Panc1 (cell line): ENCODE data around the gene OR6C1.

Experiments
- POLR2AphosphoS5 ChIP-seq: IDR thresholded peaks from 2 replicates; pipeline ENCODE4 v1.6.1; 2012; ENCODE audit warnings: mild to moderate bottlenecking, low read depth, low read length, moderate library complexity
- TCF7L2 ChIP-seq: IDR thresholded peaks from 2 replicates; pipeline ENCODE4 v1.6.1; 2011; ENCODE audit warnings: mild to moderate bottlenecking, low read depth, low read length, inconsistent platforms
- TF ChIP-seq, protein P1 (sequence below): fragments of 450-650 bp; IDR thresholded peaks from 2 replicates; pipeline ENCODE4 v1.5.1; 2017; ENCODE audit warnings: mild to moderate bottlenecking
- TF ChIP-seq, protein P2 (sequence below), 2 experiments: IDR thresholded peaks; 2 replicates each; pipeline ENCODE4 v1.6.1; 2011 to 2012; ENCODE audit warnings: low read depth in 2 of 2, control low read depth in 1 of 2, low read length in 1 of 2, mild to moderate bottlenecking in 1 of 2, moderate library complexity in 1 of 2; ENCODE audit not compliant: insufficient read depth in 1 of 2

DNA sequence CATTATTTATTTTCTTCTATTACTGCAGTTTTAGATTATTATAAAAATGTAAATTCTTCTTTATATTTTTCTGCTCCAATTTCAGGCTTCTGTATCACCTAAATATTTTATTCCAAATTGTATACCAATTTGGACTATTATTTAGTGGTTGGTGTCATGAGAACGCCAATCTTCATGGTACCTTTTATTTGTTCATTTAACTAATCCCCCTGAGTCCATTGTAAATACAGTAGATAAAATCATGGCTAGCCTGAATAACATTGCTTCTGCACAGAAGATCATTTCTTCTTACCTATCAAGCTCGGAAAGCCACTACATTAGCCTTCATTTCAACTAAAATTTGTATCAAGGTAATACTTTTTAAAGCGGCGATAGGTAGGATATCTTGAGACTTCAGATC lies 48.5 kb downstream of the OR6C1 start, which contains the start of gene OR6C75:
- TF ChIP-seq, protein P1, sequence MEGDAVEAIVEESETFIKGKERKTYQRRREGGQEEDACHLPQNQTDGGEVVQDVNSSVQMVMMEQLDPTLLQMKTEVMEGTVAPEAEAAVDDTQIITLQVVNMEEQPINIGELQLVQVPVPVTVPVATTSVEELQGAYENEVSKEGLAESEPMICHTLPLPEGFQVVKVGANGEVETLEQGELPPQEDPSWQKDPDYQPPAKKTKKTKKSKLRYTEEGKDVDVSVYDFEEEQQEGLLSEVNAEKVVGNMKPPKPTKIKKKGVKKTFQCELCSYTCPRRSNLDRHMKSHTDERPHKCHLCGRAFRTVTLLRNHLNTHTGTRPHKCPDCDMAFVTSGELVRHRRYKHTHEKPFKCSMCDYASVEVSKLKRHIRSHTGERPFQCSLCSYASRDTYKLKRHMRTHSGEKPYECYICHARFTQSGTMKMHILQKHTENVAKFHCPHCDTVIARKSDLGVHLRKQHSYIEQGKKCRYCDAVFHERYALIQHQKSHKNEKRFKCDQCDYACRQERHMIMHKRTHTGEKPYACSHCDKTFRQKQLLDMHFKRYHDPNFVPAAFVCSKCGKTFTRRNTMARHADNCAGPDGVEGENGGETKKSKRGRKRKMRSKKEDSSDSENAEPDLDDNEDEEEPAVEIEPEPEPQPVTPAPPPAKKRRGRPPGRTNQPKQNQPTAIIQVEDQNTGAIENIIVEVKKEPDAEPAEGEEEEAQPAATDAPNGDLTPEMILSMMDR = no peak
- no peak for TF ChIP-seq POLR2AphosphoS5
- TF ChIP-seq, protein P2, sequence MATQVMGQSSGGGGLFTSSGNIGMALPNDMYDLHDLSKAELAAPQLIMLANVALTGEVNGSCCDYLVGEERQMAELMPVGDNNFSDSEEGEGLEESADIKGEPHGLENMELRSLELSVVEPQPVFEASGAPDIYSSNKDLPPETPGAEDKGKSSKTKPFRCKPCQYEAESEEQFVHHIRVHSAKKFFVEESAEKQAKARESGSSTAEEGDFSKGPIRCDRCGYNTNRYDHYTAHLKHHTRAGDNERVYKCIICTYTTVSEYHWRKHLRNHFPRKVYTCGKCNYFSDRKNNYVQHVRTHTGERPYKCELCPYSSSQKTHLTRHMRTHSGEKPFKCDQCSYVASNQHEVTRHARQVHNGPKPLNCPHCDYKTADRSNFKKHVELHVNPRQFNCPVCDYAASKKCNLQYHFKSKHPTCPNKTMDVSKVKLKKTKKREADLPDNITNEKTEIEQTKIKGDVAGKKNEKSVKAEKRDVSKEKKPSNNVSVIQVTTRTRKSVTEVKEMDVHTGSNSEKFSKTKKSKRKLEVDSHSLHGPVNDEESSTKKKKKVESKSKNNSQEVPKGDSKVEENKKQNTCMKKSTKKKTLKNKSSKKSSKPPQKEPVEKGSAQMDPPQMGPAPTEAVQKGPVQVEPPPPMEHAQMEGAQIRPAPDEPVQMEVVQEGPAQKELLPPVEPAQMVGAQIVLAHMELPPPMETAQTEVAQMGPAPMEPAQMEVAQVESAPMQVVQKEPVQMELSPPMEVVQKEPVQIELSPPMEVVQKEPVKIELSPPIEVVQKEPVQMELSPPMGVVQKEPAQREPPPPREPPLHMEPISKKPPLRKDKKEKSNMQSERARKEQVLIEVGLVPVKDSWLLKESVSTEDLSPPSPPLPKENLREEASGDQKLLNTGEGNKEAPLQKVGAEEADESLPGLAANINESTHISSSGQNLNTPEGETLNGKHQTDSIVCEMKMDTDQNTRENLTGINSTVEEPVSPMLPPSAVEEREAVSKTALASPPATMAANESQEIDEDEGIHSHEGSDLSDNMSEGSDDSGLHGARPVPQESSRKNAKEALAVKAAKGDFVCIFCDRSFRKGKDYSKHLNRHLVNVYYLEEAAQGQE (IDR thresholded peaks at IDR 0.05; ENCODE audit: insufficient read depth in 1 of 2, low read depth in 2 of 2, low read length in 1 of 2) = no peak
- TF ChIP-seq TCF7L2 = no peak
